Neuronal stem cell (in vitro differentiated cells): ENCODE measurements around the gene CXorf49B. TPM values are rescaled to one million over a fixed set of nuclear protein-coding genes. Genes with fewer than 3 reads are reported as not detected.

Source experiments
- DNase-seq: peaks from one replicate; pipeline ENCODE4 v3.0.0-alpha.2; 2013; ENCODE audit warnings: low spot score
- H2AFZ ChIP-seq: one replicate; pipeline ENCODE4 v1.6.1; 2013; ENCODE audit warnings: mild to moderate bottlenecking, low read length, inconsistent platforms
- H2AK5ac ChIP-seq: 2 replicates; pipeline ENCODE4 v1.6.1; 2013; ENCODE audit warnings: low read depth, mild to moderate bottlenecking, inconsistent platforms, low read length, moderate library complexity, mixed read lengths
- H2BK120ac ChIP-seq: 2 replicates; pipeline ENCODE4 v1.6.1; 2013; ENCODE audit warnings: low read depth, mild to moderate bottlenecking, inconsistent platforms, low read length, moderate library complexity, mixed read lengths
- H2BK12ac ChIP-seq: one replicate; pipeline ENCODE4 v1.6.1; 2013; ENCODE audit warnings: low read length, inconsistent platforms
- H2BK15ac ChIP-seq: 2 replicates; pipeline ENCODE4 v1.6.1; 2013; ENCODE audit warnings: mild to moderate bottlenecking, low read length, inconsistent platforms, mixed read lengths
- H2BK5ac ChIP-seq: one replicate; pipeline ENCODE4 v1.6.1; 2013; ENCODE audit warnings: inconsistent platforms, mild to moderate bottlenecking, low read length, moderate library complexity
- H3K14ac ChIP-seq: one replicate; pipeline ENCODE4 v1.6.1; 2013; ENCODE audit warnings: low read length, inconsistent platforms
- H3K18ac ChIP-seq: 2 replicates; pipeline ENCODE4 v1.6.1; 2013; ENCODE audit warnings: low read length, inconsistent platforms
- H3K23ac ChIP-seq: 2 replicates; pipeline ENCODE4 v1.6.1; 2013; ENCODE audit warnings: low read depth, mild to moderate bottlenecking, mixed read lengths, low read length, inconsistent platforms; ENCODE audit not compliant: poor library complexity
- H3K27ac ChIP-seq: replicated peaks from 3 replicates; pipeline ENCODE4 v1.5.1; 2013; ENCODE audit warnings: low read length, inconsistent platforms
- H3K27me3 ChIP-seq, 3 experiments: 2 replicates each; pipeline ENCODE4 v1.6.1; 2013; ENCODE audit warnings: low read length in 3 of 3, mild to moderate bottlenecking in 2 of 3, inconsistent platforms in 1 of 3, low read depth in 1 of 3, mixed read lengths in 1 of 3, moderate library complexity in 1 of 3; ENCODE audit not compliant: control insufficient read depth in 3 of 3, insufficient read depth in 3 of 3
- H3K36me3 ChIP-seq, 2 donors: replicated peaks in 1 of 2; 2 replicates each; pipeline ENCODE4 v1.6.1; 2013; ENCODE audit warnings: low read length in 2 of 2; ENCODE audit not compliant: control insufficient read depth in 2 of 2, insufficient read depth in 2 of 2
- H3K4ac ChIP-seq: 2 replicates; pipeline ENCODE4 v1.6.1; 2013; ENCODE audit warnings: inconsistent platforms, mild to moderate bottlenecking, low read length, moderate library complexity
- H3K4me1 ChIP-seq, 2 donors: 1 replicate in 1 of 2; 2 replicates in 1 of 2; pipeline ENCODE4 v1.6.1; 2013; ENCODE audit warnings: low read length in 2 of 2, low read depth in 1 of 2; ENCODE audit not compliant: control insufficient read depth in 2 of 2, insufficient read depth in 1 of 2
- H3K4me2 ChIP-seq: one replicate; pipeline ENCODE4 v1.6.1; 2013; ENCODE audit warnings: mild to moderate bottlenecking, low read length, inconsistent platforms; ENCODE audit not compliant: insufficient read depth, poor library complexity, severe bottlenecking
- H3K4me3 ChIP-seq, 2 donors: 2 replicates each; pipeline ENCODE4 v1.5.1; 2013; ENCODE audit warnings: low read length in 2 of 2, mild to moderate bottlenecking in 2 of 2, inconsistent platforms in 1 of 2, moderate library complexity in 1 of 2
- H3K79me1 ChIP-seq: one replicate; pipeline ENCODE4 v1.6.1; 2013; ENCODE audit warnings: low read depth, mild to moderate bottlenecking, inconsistent platforms, low read length, moderate library complexity
- H3K9ac ChIP-seq: one replicate; pipeline ENCODE4 v1.6.1; 2013; ENCODE audit warnings: mild to moderate bottlenecking, low read depth, low read length, inconsistent platforms; ENCODE audit not compliant: poor library complexity
- H3K9me3 ChIP-seq, 2 donors: replicated peaks in 1 of 2; 2 replicates each; pipeline versions ENCODE3 to v1.6.1; 2013; ENCODE audit warnings: low read length in 2 of 2, mild to moderate bottlenecking in 2 of 2, inconsistent platforms in 1 of 2, low read depth in 1 of 2, mixed read lengths in 1 of 2, moderate library complexity in 1 of 2; ENCODE audit not compliant: control insufficient read depth in 2 of 2, insufficient read depth in 1 of 2
- H4K8ac ChIP-seq: one replicate; pipeline ENCODE4 v1.6.1; 2013; ENCODE audit warnings: low read depth, mild to moderate bottlenecking, inconsistent platforms, low read length, moderate library complexity
- H4K91ac ChIP-seq: one replicate; pipeline ENCODE4 v1.6.1; 2013; ENCODE audit warnings: low read length, low read depth, mild to moderate bottlenecking, inconsistent platforms; ENCODE audit not compliant: poor library complexity
- WGBS, 2 donors: extraction: QIAGEN DNeasy Blood & Tissue Kit; methylation state at CpG; one replicate each; pipeline ENCODE4 v1.1.7; 2013; ENCODE audit warnings: missing lambda C conversion rate in 2 of 2, mixed read lengths in 1 of 2; ENCODE audit not compliant: insufficient read length in 2 of 2, insufficient replicate concordance in 1 of 2; ENCODE audit errors: extremely low coverage in 2 of 2; 5-methylcytosine and 5-hydroxymethylcytosine counted together
- small RNA-seq: library from polyadenylated mRNA; stranded (forward); fragments of <200 nt; extraction: miRNeasy Mini kit (QIAGEN cat#:217004); gene quantifications from one replicate; pipeline ENCODE3, GENCODE V24; 2013; ENCODE audit not compliant: insufficient read depth

CXorf49B gene

GRCh38 chrX:71815906-71816156, 52.7 kb downstream of the CXorf49B start:
- no CpG with 5 or more reads among the region's 2 CpGs for WGBS, 2 donors
- Histone ChIP-seq H2AFZ (no peak overlapping the region), H4K91ac (no peak overlapping the region), H3K9ac (no peak overlapping the region), H2BK120ac (no peak overlapping the region), H2BK12ac (no peak overlapping the region), H3K18ac (no peak overlapping the region), H3K27me3 (peaks cover 0 to 14% (median 0%) of the 10 kb centered on the region in 3 experiments), H3K79me1 (peaks cover 2% of the 10 kb centered on the region), H3K23ac (no peak overlapping the region), H3K4me3 (no peak overlapping the region), H3K27ac (no peak overlapping the region), H4K8ac (no peak overlapping the region), H2BK15ac (no peak overlapping the region), H3K9me3 (no peaks in the 10 kb centered on the region), H3K4me2 (no peak overlapping the region), H2AK5ac (no peak overlapping the region), H2BK5ac (peak overlapping the region; percentile 75), H3K4me1 (no peaks in the 10 kb centered on the region), H3K36me3 (no peaks in the 10 kb centered on the region), H3K14ac (no peak overlapping the region), H3K4ac (no peak overlapping the region)
- no peak for DNase-seq

Small RNAs within 50 kb of the gene (small RNA-seq; reads per million reads assigned to genes)
- gene BX276092.1 (not detected), gene BX276092.6 (not detected), gene BX276092.8 (not detected)
